HG02870 (cell line): ENCODE results near the gene FOXP1.

Experiments
- ATAC-seq: cut with Tn5 transposase; IDR thresholded peaks from one replicate; pipeline ENCODE4 v1.9.1; 2021; ENCODE audit warnings: mild to moderate bottlenecking, moderate library complexity; ENCODE audit not compliant: unreplicated experiment

FOXP1 gene

GRCh38 chr3:71120012-71120411 lies 463.5 kb downstream of the FOXP1 start:
- ATAC-seq: no peak

GRCh38 chr3:71119171-71119570 lies 464.4 kb downstream of the FOXP1 start:
- no peak for ATAC-seq

GRCh38 chr3:71118436-71118835 lies 465.1 kb downstream of the FOXP1 start:
- no peak for ATAC-seq

GRCh38 chr3:71117572-71118247 lies 465.8 kb downstream of the FOXP1 start:
- ATAC-seq: no peak

GRCh38 chr3:71114610-71115009 lies 468.9 kb downstream of the FOXP1 start:
- ATAC-seq: no peak

- no peak for ATAC-seq
Measured at GRCh38 chr3:71112576-71112975, 471.0 kb downstream of the FOXP1 start.

- no peak for ATAC-seq
Measured at GRCh38 chr3:71111784-71112440, 471.6 kb downstream of the FOXP1 start.

GRCh38 chr3:71110385-71111222 lies 472.9 kb downstream of the FOXP1 start:
- ATAC-seq: no peak

GRCh38 chr3:71109977-71110285 lies 473.6 kb downstream of the FOXP1 start:
- ATAC-seq: no peak

GRCh38 chr3:71109241-71109976 lies 474.1 kb downstream of the FOXP1 start:
- ATAC-seq: no peak

- no peak for ATAC-seq
Measured at GRCh38 chr3:71107926-71108325, 475.6 kb downstream of the FOXP1 start.

GRCh38 chr3:71104976-71105375 lies 478.6 kb downstream of the FOXP1 start:
- no peak for ATAC-seq

GRCh38 chr3:71104556-71104955 lies 479.0 kb downstream of the FOXP1 start:
- no peak for ATAC-seq

GRCh38 chr3:71104121-71104541 lies 479.4 kb downstream of the FOXP1 start:
- ATAC-seq: no peak

- ATAC-seq: no peak
Measured at GRCh38 chr3:71103430-71103921, 480.1 kb downstream of the FOXP1 start.

- ATAC-seq: no peak
Measured at GRCh38 chr3:71102111-71102983, 481.2 kb downstream of the FOXP1 start.

GRCh38 chr3:71101626-71102025 lies 481.9 kb downstream of the FOXP1 start:
- ATAC-seq: no peak

- ATAC-seq: no peak
Measured at GRCh38 chr3:71101014-71101413, 482.5 kb downstream of the FOXP1 start.

- ATAC-seq: no peak
Measured at GRCh38 chr3:71099997-71100719, 483.4 kb downstream of the FOXP1 start.
